ENCODE measurements around the gene CYBC1. TPM values are rescaled to one million over a fixed set of nuclear protein-coding genes. Genes with fewer than 3 reads are reported as not detected.
A peak's percentile ranks its signal among the peaks of the same experiment; 100 is the strongest.

Gene CYBC1
- total and polyA plus RNA-seq, 2 donors (not counting 1 experiment from before 2014, with no cell fraction given) = 328 to 569 TPM

GRCh38 chr17:82440991-82441627, 9.4 kb downstream of the CYBC1 start:
- Mint-ChIP-seq H3K27me3 (no peaks in the 10 kb centered on the region), H3K27ac (peak overlapping the region; percentile 91), H3K4me3 (peak overlapping the region; percentile 78), H3K9me3 (ENCODE audit: insufficient read depth) (no peaks in the 10 kb centered on the region), H3K4me1 (peaks cover 39% of the 10 kb centered on the region)
- WGBS (ENCODE audit: insufficient coverage) = 81% methylated on average over 7 of the region's 17 CpGs
- no peaks in the 10 kb centered on the region for H3K9me3 ChIP-seq (ENCODE audit: control extremely low read depth in 1 of 3, control insufficient read depth in 2 of 3, insufficient read depth in 1 of 3, low read length in 2 of 3)
- no peaks in the 10 kb centered on the region for H3K27me3 ChIP-seq (replicated peaks in 1 of 4; ENCODE audit: control extremely low read depth in 1 of 4, control insufficient read depth in 3 of 4, insufficient read depth in 4 of 4, low read length in 3 of 4)
- H2AFZ ChIP-seq (ENCODE audit: insufficient read depth, low read depth, low read length, poor library complexity, severe bottlenecking) = no peak overlapping the region
- CTCF ChIA-PET = no interaction called here
- H3K9ac ChIP-seq (ENCODE audit: low read length) = peak overlapping the region; percentile 35
- DNase-seq (no peak), ATAC-seq (ENCODE audit: low read depth) (no peak)
- peak overlapping the region in 1 of 5 experiments; percentile 3 for H3K4me3 ChIP-seq (ENCODE audit: control extremely low read depth in 1 of 5, extremely low read depth in 1 of 5, insufficient read depth in 1 of 5, low read depth in 2 of 5, low read length in 4 of 5)
- peaks cover 89% of the 10 kb centered on the region for H3K79me2 ChIP-seq (ENCODE audit: control insufficient read depth, insufficient read depth, low read length)
- peak overlapping the region; percentile 43 to 78 for H3K27ac ChIP-seq (ENCODE audit: low read length in 2 of 2)
- peaks cover 93% of the 10 kb centered on the region for H4K20me1 ChIP-seq (ENCODE audit: control insufficient read depth, insufficient read depth, low read length, poor library complexity, severe bottlenecking)
- intact Hi-C loops (cut with micrococcal nuclease) = loop anchor here (1.0 kb wide), 1 partner anchor 8 kb away; no protein-coding TSS in a partner anchor
- peaks cover 19 to 70% of the 10 kb centered on the region in 2 donors for H3K4me1 ChIP-seq (ENCODE audit: control insufficient read depth in 2 of 2, insufficient read depth in 2 of 2, low read length in 2 of 2)
- POLR2A ChIA-PET = interaction anchor here (0.6 to 1.2 kb wide), 2 partner anchors 8 to 339 kb away, joined by 4 read pairs; no protein-coding TSS in a partner anchor
- TF ChIP-seq EZH2 (IDR thresholded peaks at IDR 0.05; ENCODE audit: borderline replicate concordance, insufficient read depth, low read depth, low read length, poor library complexity, severe bottlenecking) = no peak
- TF ChIP-seq, protein P1, sequence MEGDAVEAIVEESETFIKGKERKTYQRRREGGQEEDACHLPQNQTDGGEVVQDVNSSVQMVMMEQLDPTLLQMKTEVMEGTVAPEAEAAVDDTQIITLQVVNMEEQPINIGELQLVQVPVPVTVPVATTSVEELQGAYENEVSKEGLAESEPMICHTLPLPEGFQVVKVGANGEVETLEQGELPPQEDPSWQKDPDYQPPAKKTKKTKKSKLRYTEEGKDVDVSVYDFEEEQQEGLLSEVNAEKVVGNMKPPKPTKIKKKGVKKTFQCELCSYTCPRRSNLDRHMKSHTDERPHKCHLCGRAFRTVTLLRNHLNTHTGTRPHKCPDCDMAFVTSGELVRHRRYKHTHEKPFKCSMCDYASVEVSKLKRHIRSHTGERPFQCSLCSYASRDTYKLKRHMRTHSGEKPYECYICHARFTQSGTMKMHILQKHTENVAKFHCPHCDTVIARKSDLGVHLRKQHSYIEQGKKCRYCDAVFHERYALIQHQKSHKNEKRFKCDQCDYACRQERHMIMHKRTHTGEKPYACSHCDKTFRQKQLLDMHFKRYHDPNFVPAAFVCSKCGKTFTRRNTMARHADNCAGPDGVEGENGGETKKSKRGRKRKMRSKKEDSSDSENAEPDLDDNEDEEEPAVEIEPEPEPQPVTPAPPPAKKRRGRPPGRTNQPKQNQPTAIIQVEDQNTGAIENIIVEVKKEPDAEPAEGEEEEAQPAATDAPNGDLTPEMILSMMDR (IDR thresholded peaks at IDR 0.05) = no peak
- peak overlapping the region; percentile 64 for H3K4me2 ChIP-seq (replicated peaks; ENCODE audit: low read depth, low read length, poor library complexity, severe bottlenecking)
- peaks cover 0 to 75% of the 10 kb centered on the region in 2 experiments for H3K36me3 ChIP-seq (replicated peaks in 1 of 2; ENCODE audit: control extremely low read depth in 1 of 2, control insufficient read depth in 1 of 2, extremely low read depth in 1 of 2, insufficient read depth in 2 of 2, low read length in 1 of 2)

GRCh38 chr17:82440469-82440981, 10.0 kb downstream of the CYBC1 start:
- Mint-ChIP-seq H3K27ac (peak overlapping the region; percentile 91), H3K4me1 (peaks cover 37% of the 10 kb centered on the region), H3K9me3 (ENCODE audit: insufficient read depth) (no peaks in the 10 kb centered on the region), H3K4me3 (peak overlapping the region; percentile 78), H3K27me3 (no peaks in the 10 kb centered on the region)
- H3K4me3 ChIP-seq (ENCODE audit: control extremely low read depth in 1 of 5, extremely low read depth in 1 of 5, insufficient read depth in 1 of 5, low read depth in 2 of 5, low read length in 4 of 5) = peak overlapping the region in 3 of 5 experiments; percentile 5 to 45 (median 7)
- POLR2A ChIA-PET = interaction anchor here (0.6 to 1.2 kb wide), 2 partner anchors 9 to 338 kb away, joined by 4 read pairs; no protein-coding TSS in a partner anchor
- ATAC-seq (ENCODE audit: low read depth) (peak; percentile 54), DNase-seq (peak; percentile 71)
- peak overlapping the region; percentile 64 for H3K4me2 ChIP-seq (replicated peaks; ENCODE audit: low read depth, low read length, poor library complexity, severe bottlenecking)
- H3K36me3 ChIP-seq (replicated peaks in 1 of 2; ENCODE audit: control extremely low read depth in 1 of 2, control insufficient read depth in 1 of 2, extremely low read depth in 1 of 2, insufficient read depth in 2 of 2, low read length in 1 of 2) = peaks cover 0 to 75% of the 10 kb centered on the region in 2 experiments
- H3K9ac ChIP-seq (ENCODE audit: low read length) = peak overlapping the region; percentile 35
- peaks cover 93% of the 10 kb centered on the region for H4K20me1 ChIP-seq (ENCODE audit: control insufficient read depth, insufficient read depth, low read length, poor library complexity, severe bottlenecking)
- H3K79me2 ChIP-seq (ENCODE audit: control insufficient read depth, insufficient read depth, low read length) = peaks cover 89% of the 10 kb centered on the region
- H3K27ac ChIP-seq (ENCODE audit: low read length in 2 of 2) = peak overlapping the region; percentile 43 to 78
- TF ChIP-seq, protein P1 (IDR thresholded peaks at IDR 0.05) = no peak
- no peak for TF ChIP-seq EZH2 (IDR thresholded peaks at IDR 0.05; ENCODE audit: borderline replicate concordance, insufficient read depth, low read depth, low read length, poor library complexity, severe bottlenecking)
- no peaks in the 10 kb centered on the region for H3K27me3 ChIP-seq (replicated peaks in 1 of 4; ENCODE audit: control extremely low read depth in 1 of 4, control insufficient read depth in 3 of 4, insufficient read depth in 4 of 4, low read length in 3 of 4)
- 25% methylated on average over 17 of the region's 22 CpGs for WGBS (ENCODE audit: insufficient coverage)
- CTCF ChIA-PET = no interaction called here
- no peak overlapping the region for H2AFZ ChIP-seq (ENCODE audit: insufficient read depth, low read depth, low read length, poor library complexity, severe bottlenecking)
- peaks cover 21 to 70% of the 10 kb centered on the region in 2 donors for H3K4me1 ChIP-seq (ENCODE audit: control insufficient read depth in 2 of 2, insufficient read depth in 2 of 2, low read length in 2 of 2)
- intact Hi-C loops (cut with micrococcal nuclease) = no loop called here
- H3K9me3 ChIP-seq (ENCODE audit: control extremely low read depth in 1 of 3, control insufficient read depth in 2 of 3, insufficient read depth in 1 of 3, low read length in 2 of 3) = no peaks in the 10 kb centered on the region

Measured in B cell (primary cell).